ENCODE results near the gene RIPOR3. TPM values are rescaled to one million over a fixed set of nuclear protein-coding genes. Genes with fewer than 3 reads are reported as not detected.

Gene RIPOR3
- polyA plus RNA-seq, 1 donor from 2014 or later = not detected

- Histone ChIP-seq H3K4me2 (ENCODE audit: low read length) (no peak overlapping the region), H4K20me1 (ENCODE audit: insufficient read depth) (no peaks in the 10 kb centered on the region), H3K9me2 (ENCODE audit: insufficient read depth, low read length) (no peaks in the 10 kb centered on the region), H3K79me2 (replicated peaks; ENCODE audit: insufficient read depth, low read length) (peaks cover 9% of the 10 kb centered on the region), H3K27ac (ENCODE audit: low read length) (no peak overlapping the region), H3K4me3 (ENCODE audit: low read length) (no peak overlapping the region), H3F3A (ENCODE audit: insufficient read depth, low read length, poor library complexity, severe bottlenecking) (peaks cover 5% of the 10 kb centered on the region), H3K9ac (ENCODE audit: low read length) (no peak overlapping the region), H3K36me3 (ENCODE audit: insufficient read depth, low read length) (peaks cover 11% of the 10 kb centered on the region), H2AFZ (ENCODE audit: low read depth, low read length) (no peak overlapping the region), H3K27me3 (ENCODE audit: insufficient read depth, low read depth, low read length) (no peaks in the 10 kb centered on the region), H3K9me3 (ENCODE audit: low read length) (no peaks in the 10 kb centered on the region)
- no peak for TF ChIP-seq EP300 (conservative IDR thresholded peaks at IDR 0.05; ENCODE audit: poor library complexity, severe bottlenecking)
These were observed 129.1 kb downstream of the RIPOR3 start for GRCh38 chr20:50562262-50562701.

GRCh38 chr20:50561379-50562078 is 129.8 kb downstream of the RIPOR3 start:
- peak; percentile 64 for TF ChIP-seq EP300 (conservative IDR thresholded peaks at IDR 0.05; ENCODE audit: poor library complexity, severe bottlenecking)
- no peak for TF ChIP-seq CTCF (IDR thresholded peaks at IDR 0.05; ENCODE audit: poor library complexity, severe bottlenecking)
- peak; percentile 9 for TF ChIP-seq POLR2AphosphoS5 (IDR thresholded peaks at IDR 0.05)
- no peak for TF ChIP-seq RAD21 (conservative IDR thresholded peaks at IDR 0.05)
- no peak for TF ChIP-seq MXI1 (conservative IDR thresholded peaks at IDR 0.05; ENCODE audit: poor library complexity, severe bottlenecking)
- TF ChIP-seq EZH2 (IDR thresholded peaks at IDR 0.05; ENCODE audit: borderline replicate concordance, insufficient read depth, low read length, poor library complexity, severe bottlenecking) = no peak
- TF ChIP-seq SMC3 (conservative IDR thresholded peaks at IDR 0.05; ENCODE audit: poor library complexity) = no peak
- no peak for TF ChIP-seq TAF1 (IDR thresholded peaks at IDR 0.05; ENCODE audit: low read depth)
- TF ChIP-seq, protein P1, sequence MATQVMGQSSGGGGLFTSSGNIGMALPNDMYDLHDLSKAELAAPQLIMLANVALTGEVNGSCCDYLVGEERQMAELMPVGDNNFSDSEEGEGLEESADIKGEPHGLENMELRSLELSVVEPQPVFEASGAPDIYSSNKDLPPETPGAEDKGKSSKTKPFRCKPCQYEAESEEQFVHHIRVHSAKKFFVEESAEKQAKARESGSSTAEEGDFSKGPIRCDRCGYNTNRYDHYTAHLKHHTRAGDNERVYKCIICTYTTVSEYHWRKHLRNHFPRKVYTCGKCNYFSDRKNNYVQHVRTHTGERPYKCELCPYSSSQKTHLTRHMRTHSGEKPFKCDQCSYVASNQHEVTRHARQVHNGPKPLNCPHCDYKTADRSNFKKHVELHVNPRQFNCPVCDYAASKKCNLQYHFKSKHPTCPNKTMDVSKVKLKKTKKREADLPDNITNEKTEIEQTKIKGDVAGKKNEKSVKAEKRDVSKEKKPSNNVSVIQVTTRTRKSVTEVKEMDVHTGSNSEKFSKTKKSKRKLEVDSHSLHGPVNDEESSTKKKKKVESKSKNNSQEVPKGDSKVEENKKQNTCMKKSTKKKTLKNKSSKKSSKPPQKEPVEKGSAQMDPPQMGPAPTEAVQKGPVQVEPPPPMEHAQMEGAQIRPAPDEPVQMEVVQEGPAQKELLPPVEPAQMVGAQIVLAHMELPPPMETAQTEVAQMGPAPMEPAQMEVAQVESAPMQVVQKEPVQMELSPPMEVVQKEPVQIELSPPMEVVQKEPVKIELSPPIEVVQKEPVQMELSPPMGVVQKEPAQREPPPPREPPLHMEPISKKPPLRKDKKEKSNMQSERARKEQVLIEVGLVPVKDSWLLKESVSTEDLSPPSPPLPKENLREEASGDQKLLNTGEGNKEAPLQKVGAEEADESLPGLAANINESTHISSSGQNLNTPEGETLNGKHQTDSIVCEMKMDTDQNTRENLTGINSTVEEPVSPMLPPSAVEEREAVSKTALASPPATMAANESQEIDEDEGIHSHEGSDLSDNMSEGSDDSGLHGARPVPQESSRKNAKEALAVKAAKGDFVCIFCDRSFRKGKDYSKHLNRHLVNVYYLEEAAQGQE (IDR thresholded peaks at IDR 0.05; ENCODE audit: borderline replicate concordance) = no peak
- Histone ChIP-seq H2AFZ (ENCODE audit: low read depth, low read length) (no peak overlapping the region), H3K27me3 (ENCODE audit: insufficient read depth, low read depth, low read length) (no peaks in the 10 kb centered on the region), H3K9ac (ENCODE audit: low read length) (no peak overlapping the region), H3K4me2 (ENCODE audit: low read length) (no peak overlapping the region), H3K36me3 (ENCODE audit: insufficient read depth, low read length) (peaks cover 11% of the 10 kb centered on the region), H3F3A (ENCODE audit: insufficient read depth, low read length, poor library complexity, severe bottlenecking) (peaks cover 5% of the 10 kb centered on the region), H3K27ac (ENCODE audit: low read length) (no peak overlapping the region), H3K9me3 (ENCODE audit: low read length) (no peaks in the 10 kb centered on the region), H3K79me2 (replicated peaks; ENCODE audit: insufficient read depth, low read length) (peaks cover 9% of the 10 kb centered on the region), H3K9me2 (ENCODE audit: insufficient read depth, low read length) (no peaks in the 10 kb centered on the region), H3K4me3 (ENCODE audit: low read length) (no peak overlapping the region), H4K20me1 (ENCODE audit: insufficient read depth) (no peaks in the 10 kb centered on the region)
